Nephron (organoid): ENCODE measurements around the gene ACSF3.
"Not testable (repeated sequence)": the region's sequence is repeated elsewhere in the genome, so short reads cannot be mapped to it uniquely, and the experiment has no call there.

Source experiments
- H3K27ac Mint-ChIP-seq, 3 experiments: 2 replicates each; pipeline ENCODE4 v1.8.0; 2020; ENCODE audit warnings: mixed read lengths in 3 of 3, mild to moderate bottlenecking in 2 of 3, moderate library complexity in 1 of 3
- H3K27me3 Mint-ChIP-seq: 2 replicates; pipeline ENCODE4 v1.8.0; 2021; ENCODE audit warnings: low read depth, mild to moderate bottlenecking, moderate library complexity, mixed read lengths
- H3K36me3 Mint-ChIP-seq: 2 replicates; pipeline ENCODE4 v1.8.0; 2020; ENCODE audit warnings: low read depth, mixed read lengths
- H3K4me1 Mint-ChIP-seq: 2 replicates; pipeline ENCODE4 v1.8.0; 2020; ENCODE audit warnings: mixed read lengths
- H3K4me3 Mint-ChIP-seq, 3 experiments: 2 replicates each; pipeline ENCODE4 v1.8.0; 2020; ENCODE audit warnings: mild to moderate bottlenecking in 3 of 3, mixed read lengths in 3 of 3, moderate library complexity in 2 of 3
- H3K9me3 Mint-ChIP-seq: 2 replicates; pipeline ENCODE4 v1.8.0; 2020; ENCODE audit warnings: mixed read lengths
- CTCF ChIP-seq, 3 experiments: fragments of 200-600 bp; sonication (generic); IDR thresholded peaks; one replicate each; pipeline ENCODE4 v1.5.0; 2021; ENCODE audit warnings: antibody characterized with exemption in 3 of 3; ENCODE audit not compliant: unreplicated experiment in 3 of 3

ACSF3 gene

GRCh38 chr16:89189358-89190025, 95.8 kb downstream of the ACSF3 start:
- peak overlapping the region in 2 of 3 experiments; percentile 2 to 28 for H3K4me3 Mint-ChIP-seq
- peaks cover 26% of the 10 kb centered on the region for H3K27me3 Mint-ChIP-seq
- peaks cover 6% of the 10 kb centered on the region for H3K36me3 Mint-ChIP-seq
- H3K27ac Mint-ChIP-seq: no peak overlapping the region
- H3K4me1 Mint-ChIP-seq: no peaks in the 10 kb centered on the region
- no peak for TF ChIP-seq CTCF (IDR thresholded peaks at IDR 0.05; ENCODE audit: unreplicated experiment in 3 of 3)
- H3K9me3 Mint-ChIP-seq: no peaks in the 10 kb centered on the region

GRCh38 chr16:89190150-89190958, 96.7 kb downstream of the ACSF3 start:
- H3K4me1 Mint-ChIP-seq: no peaks in the 10 kb centered on the region
- peaks cover 4% of the 10 kb centered on the region for H3K36me3 Mint-ChIP-seq
- no peaks in the 10 kb centered on the region for H3K9me3 Mint-ChIP-seq
- H3K27ac Mint-ChIP-seq: no peak overlapping the region
- peaks cover 26% of the 10 kb centered on the region for H3K27me3 Mint-ChIP-seq
- H3K4me3 Mint-ChIP-seq: peak overlapping the region in 2 of 3 experiments; percentile 28 to 63
- no peak for TF ChIP-seq CTCF (IDR thresholded peaks at IDR 0.05; ENCODE audit: unreplicated experiment in 3 of 3)

GRCh38 chr16:89191033-89191900, 97.6 kb downstream of the ACSF3 start:
- H3K36me3 Mint-ChIP-seq: peaks cover 4% of the 10 kb centered on the region
- H3K4me3 Mint-ChIP-seq: peak overlapping the region; percentile 17 to 67 (median 63)
- H3K9me3 Mint-ChIP-seq: no peaks in the 10 kb centered on the region
- no peak for TF ChIP-seq CTCF (IDR thresholded peaks at IDR 0.05; ENCODE audit: unreplicated experiment in 3 of 3)
- H3K27me3 Mint-ChIP-seq: peaks cover 22% of the 10 kb centered on the region
- H3K27ac Mint-ChIP-seq: no peak overlapping the region
- H3K4me1 Mint-ChIP-seq: no peaks in the 10 kb centered on the region

- H3K27ac Mint-ChIP-seq: no peak overlapping the region
- peaks cover 4% of the 10 kb centered on the region for H3K36me3 Mint-ChIP-seq
- no peak for TF ChIP-seq CTCF (IDR thresholded peaks at IDR 0.05; ENCODE audit: unreplicated experiment in 3 of 3)
- H3K9me3 Mint-ChIP-seq: no peaks in the 10 kb centered on the region
- H3K27me3 Mint-ChIP-seq: peaks cover 27% of the 10 kb centered on the region
- H3K4me1 Mint-ChIP-seq: no peaks in the 10 kb centered on the region
- H3K4me3 Mint-ChIP-seq: no peak overlapping the region
Measured at GRCh38 chr16:89191901-89192185, 98.2 kb downstream of the ACSF3 start.

- not testable (repeated sequence) for H3K4me1 Mint-ChIP-seq, H3K36me3 Mint-ChIP-seq, H3K9me3 Mint-ChIP-seq, H3K27ac Mint-ChIP-seq, H3K4me3 Mint-ChIP-seq
- peaks cover 25% of the 10 kb centered on the region for H3K27me3 Mint-ChIP-seq
Measured at GRCh38 chr16:89192186-89192955, 98.7 kb downstream of the ACSF3 start.
